SK-N-SH (cell line): ENCODE measurements around the gene RNF151. TPM values are rescaled to one million over a fixed set of nuclear protein-coding genes. Genes with fewer than 3 reads are reported as not detected.

Source experiments
- CTCF ChIA-PET: fragments of 300-600, 350-600 bp; formaldehyde crosslinking; extraction: SDS; loops from one replicate; lab custom pipeline; 2021; lab: Yijun Ruan, JAX
- POLR2A ChIA-PET: fragments of 350-600 bp; sonication (Branson Sonifier 250); formaldehyde crosslinking; extraction: SDS; loops from one replicate; lab custom pipeline; 2020; ENCODE audit warnings: antibody characterized with exemption, inconsistent platforms; lab: Yijun Ruan, JAX
- DNase-seq: peaks from one replicate; pipeline ENCODE4 v3.0.0; 2012
- H2AFZ ChIP-seq: fragments of 200-600 bp; sonication (generic); 2 replicates; pipeline ENCODE4 v1.8.1; 2016; ENCODE audit warnings: antibody characterized with exemption, mild to moderate bottlenecking, low read depth
- H3F3A ChIP-seq: fragments of 200-600 bp; sonication (generic); replicated peaks from 2 replicates; pipeline ENCODE3; 2016; ENCODE audit warnings: antibody characterized with exemption, mild to moderate bottlenecking; ENCODE audit not compliant: insufficient read depth
- H3K27ac ChIP-seq, 2 experiments: fragments of 200-500 bp in 1 of 2; fragments of 200-600 bp in 1 of 2; sonication (Bioruptor generic) in 1 of 2; sonication (generic), shearing (Covaris generic) in 1 of 2; 2 replicates each; pipeline versions ENCODE4 v1.5.1 to v1.6.1; 2014 to 2016; ENCODE audit warnings: low read depth in 2 of 2, inconsistent platforms in 1 of 2, low read length in 1 of 2, mild to moderate bottlenecking in 1 of 2, mixed read lengths in 1 of 2
- H3K27me3 ChIP-seq: fragments of 200-600 bp; sonication (generic), shearing (Covaris generic); 2 replicates; pipeline ENCODE4 v1.6.1; 2016; ENCODE audit warnings: mixed run types; ENCODE audit not compliant: insufficient read depth
- H3K36me3 ChIP-seq, 2 experiments: fragments of 200-500 bp in 1 of 2; fragments of 200-600 bp in 1 of 2; sonication (Bioruptor generic) in 1 of 2; sonication (generic) in 1 of 2; replicated peaks in 1 of 2; 2 replicates each; pipeline versions ENCODE3 to v1.5.1; 2014 to 2016; ENCODE audit warnings: low read length in 1 of 2, mild to moderate bottlenecking in 1 of 2; ENCODE audit not compliant: insufficient read depth in 2 of 2, control insufficient read depth in 1 of 2
- H3K4me1 ChIP-seq, 2 experiments: fragments of 200-500 bp in 1 of 2; fragments of 200-600 bp in 1 of 2; sonication (Bioruptor generic) in 1 of 2; sonication (generic), shearing (Covaris generic) in 1 of 2; 2 replicates each; pipeline versions ENCODE4 v1.5.1 to v1.6.1; 2014 to 2016; ENCODE audit warnings: low read depth in 1 of 2, low read length in 1 of 2, mixed run types in 1 of 2; ENCODE audit not compliant: insufficient read depth in 2 of 2, control insufficient read depth in 1 of 2
- H3K4me2 ChIP-seq: fragments of 200-600 bp; sonication (generic), shearing (Covaris generic); 2 replicates; pipeline ENCODE4 v1.6.1; 2017; ENCODE audit warnings: mixed run types
- H3K4me3 ChIP-seq, 2 experiments: fragments of 200-500 bp in 1 of 2; fragments of 200-600 bp in 1 of 2; sonication (Bioruptor generic) in 1 of 2; sonication (generic), shearing (Covaris generic) in 1 of 2; 2 replicates each; pipeline versions ENCODE4 v1.5.1 to v1.8.1; 2014 to 2016; ENCODE audit warnings: low read depth in 2 of 2, inconsistent platforms in 1 of 2, low read length in 1 of 2, mild to moderate bottlenecking in 1 of 2, mixed read lengths in 1 of 2, moderate library complexity in 1 of 2
- H3K79me2 ChIP-seq: fragments of 200-600 bp; sonication (generic); 2 replicates; pipeline ENCODE4 v1.8.1; 2017; ENCODE audit warnings: mild to moderate bottlenecking; ENCODE audit not compliant: insufficient read depth
- H3K9ac ChIP-seq: fragments of 200-600 bp; sonication (generic); 2 replicates; pipeline ENCODE4 v1.6.1; 2017; ENCODE audit warnings: mixed run types
- H3K9me2 ChIP-seq: fragments of 200-600 bp; sonication (generic); 2 replicates; pipeline ENCODE4 v1.6.1; 2017; ENCODE audit warnings: mixed run types
- H3K9me3 ChIP-seq: fragments of 200-600 bp; sonication (generic); 2 replicates; pipeline ENCODE4 v1.6.1; 2017; ENCODE audit warnings: mixed run types, mild to moderate bottlenecking, moderate library complexity
- H4K20me1 ChIP-seq: fragments of 200-600 bp; sonication (generic); 2 replicates; pipeline ENCODE4 v1.6.1; 2017; ENCODE audit warnings: mild to moderate bottlenecking, mixed run types; ENCODE audit not compliant: insufficient read depth
- FOXJ3 ChIP-seq: sonication (generic); formaldehyde crosslinking; IDR thresholded peaks from 2 replicates; pipeline ENCODE4 v1.5.1; 2020; ENCODE audit warnings: mild to moderate bottlenecking, missing genetic modification reagents
- FOXM1 ChIP-seq: IDR thresholded peaks from 2 replicates; pipeline ENCODE4 v1.4.0; 2012; ENCODE audit warnings: low read depth, mild to moderate bottlenecking
- GATA2 ChIP-seq: sonication (generic); formaldehyde crosslinking; IDR thresholded peaks from 2 replicates; pipeline ENCODE4 v1.5.0; 2020; ENCODE audit warnings: mild to moderate bottlenecking, missing genetic modification reagents
- MXI1 ChIP-seq: IDR thresholded peaks from 2 replicates; pipeline ENCODE4 v1.6.1; 2012; ENCODE audit warnings: mild to moderate bottlenecking, low read depth, low read length, improper control_type of control experiment
- RCOR1 ChIP-seq: fragments of 150-350 bp; IDR thresholded peaks from 2 replicates; pipeline ENCODE4 v1.6.1; 2017; ENCODE audit warnings: antibody characterized with exemption, low read length
- RFX5 ChIP-seq: IDR thresholded peaks from 2 replicates; pipeline ENCODE4 v1.6.1; 2012; ENCODE audit warnings: mild to moderate bottlenecking, improper control_type of control experiment, low read length
- USF2 ChIP-seq: fragments of 150-350 bp; IDR thresholded peaks from 2 replicates; pipeline ENCODE4 v1.6.1; 2017; ENCODE audit warnings: antibody characterized with exemption, low read length, low read depth, borderline replicate concordance
- YY1 ChIP-seq: IDR thresholded peaks from 2 replicates; pipeline ENCODE4 v1.4.0; 2012; ENCODE audit warnings: low read depth, mild to moderate bottlenecking
- WGBS: methylation state at CpG from one replicate; pipeline ENCODE4 v1.1.6; 2017; ENCODE audit warnings: low lambda C conversion rate; 5-methylcytosine and 5-hydroxymethylcytosine counted together
- polyA plus RNA-seq, 3 experiments: library from polyadenylated mRNA; depleted of rRNA; stranded (reverse); fragments of >200 nt; gene quantifications; 2 replicates each; pipeline ENCODE4 v1.2.3, GENCODE V29; 2012
- TF ChIP-seq, protein P1 (sequence below): IDR thresholded peaks from 2 replicates; pipeline ENCODE4 v1.4.0; 2012; ENCODE audit warnings: low read depth, borderline replicate concordance
- TF ChIP-seq, protein P2 (sequence below): IDR thresholded peaks from 2 replicates; pipeline ENCODE4 v1.4.0; 2012; ENCODE audit warnings: low read depth, borderline replicate concordance
- TF ChIP-seq, protein P3 (sequence below): IDR thresholded peaks from 2 replicates; pipeline ENCODE4; 2012

RNF151 gene
- polyA plus RNA-seq, 1 of the 3 experiments (the other 2 are of a cell fraction), result 0.07 TPM

- TF ChIP-seq FOXJ3 (CRISPR knock-in tag), result no peak
- TF ChIP-seq RCOR1, result no peak
- no peak for TF ChIP-seq RFX5
- TF ChIP-seq, protein P1, sequence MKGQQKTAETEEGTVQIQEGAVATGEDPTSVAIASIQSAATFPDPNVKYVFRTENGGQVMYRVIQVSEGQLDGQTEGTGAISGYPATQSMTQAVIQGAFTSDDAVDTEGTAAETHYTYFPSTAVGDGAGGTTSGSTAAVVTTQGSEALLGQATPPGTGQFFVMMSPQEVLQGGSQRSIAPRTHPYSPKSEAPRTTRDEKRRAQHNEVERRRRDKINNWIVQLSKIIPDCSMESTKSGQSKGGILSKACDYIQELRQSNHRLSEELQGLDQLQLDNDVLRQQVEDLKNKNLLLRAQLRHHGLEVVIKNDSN, result no peak
- TF ChIP-seq FOXM1, result no peak
- TF ChIP-seq, protein P2, sequence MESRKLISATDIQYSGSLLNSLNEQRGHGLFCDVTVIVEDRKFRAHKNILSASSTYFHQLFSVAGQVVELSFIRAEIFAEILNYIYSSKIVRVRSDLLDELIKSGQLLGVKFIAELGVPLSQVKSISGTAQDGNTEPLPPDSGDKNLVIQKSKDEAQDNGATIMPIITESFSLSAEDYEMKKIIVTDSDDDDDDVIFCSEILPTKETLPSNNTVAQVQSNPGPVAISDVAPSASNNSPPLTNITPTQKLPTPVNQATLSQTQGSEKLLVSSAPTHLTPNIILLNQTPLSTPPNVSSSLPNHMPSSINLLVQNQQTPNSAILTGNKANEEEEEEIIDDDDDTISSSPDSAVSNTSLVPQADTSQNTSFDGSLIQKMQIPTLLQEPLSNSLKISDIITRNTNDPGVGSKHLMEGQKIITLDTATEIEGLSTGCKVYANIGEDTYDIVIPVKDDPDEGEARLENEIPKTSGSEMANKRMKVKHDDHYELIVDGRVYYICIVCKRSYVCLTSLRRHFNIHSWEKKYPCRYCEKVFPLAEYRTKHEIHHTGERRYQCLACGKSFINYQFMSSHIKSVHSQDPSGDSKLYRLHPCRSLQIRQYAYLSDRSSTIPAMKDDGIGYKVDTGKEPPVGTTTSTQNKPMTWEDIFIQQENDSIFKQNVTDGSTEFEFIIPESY, result no peak
Measured at GRCh38 chr16:1992704-1993317, 26.2 kb downstream of the RNF151 start (continued).

DNA sequence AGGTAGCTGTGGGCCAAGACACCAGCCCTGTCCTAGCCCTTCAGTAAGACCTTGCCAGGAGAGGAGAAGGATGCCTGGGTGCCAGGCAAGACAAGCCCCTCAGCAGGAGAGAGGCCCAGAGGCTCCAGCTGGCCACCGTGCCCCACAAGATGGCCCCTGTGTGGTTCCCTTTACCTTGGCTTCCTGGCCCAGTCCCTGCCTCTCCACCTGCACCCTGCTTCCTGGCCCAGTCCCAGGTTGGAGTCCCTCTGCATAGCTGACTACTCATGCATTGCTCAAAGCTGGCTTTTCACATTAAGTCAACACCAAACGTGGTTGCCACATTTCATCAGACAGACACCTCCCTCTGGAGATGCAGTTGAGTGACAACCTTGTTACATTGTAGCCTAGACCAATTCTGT lies 27.1 kb downstream of the RNF151 start:
- WGBS, result 80% methylated on average over 2 of the region's 2 CpGs
- Histone ChIP-seq H3K9me3 (no peaks in the 10 kb centered on the region), H2AFZ (no peak overlapping the region), H4K20me1 (no peaks in the 10 kb centered on the region), H3K9me2 (no peaks in the 10 kb centered on the region), H3K4me2 (no peak overlapping the region), H3K27ac (no peak overlapping the region), H3K9ac (no peak overlapping the region), H3K36me3 (peaks cover 4 to 15% of the 10 kb centered on the region in 2 experiments), H3K27me3 (no peaks in the 10 kb centered on the region), H3K4me3 (no peak overlapping the region)
- ChIA-PET POLR2A (interaction anchor here (1.0 kb wide), 1 partner anchor 10 kb away, joined by 4 read pairs; no protein-coding TSS in a partner anchor), CTCF (interaction anchor here (0.8 to 12.9 kb wide), 3 partner anchors 10 to 161 kb away, joined by 3 to 108 read pairs (median 3); partner anchors contain the start of gene NOXO1)
- DNase-seq, result no peak
- TF ChIP-seq, protein P3, sequence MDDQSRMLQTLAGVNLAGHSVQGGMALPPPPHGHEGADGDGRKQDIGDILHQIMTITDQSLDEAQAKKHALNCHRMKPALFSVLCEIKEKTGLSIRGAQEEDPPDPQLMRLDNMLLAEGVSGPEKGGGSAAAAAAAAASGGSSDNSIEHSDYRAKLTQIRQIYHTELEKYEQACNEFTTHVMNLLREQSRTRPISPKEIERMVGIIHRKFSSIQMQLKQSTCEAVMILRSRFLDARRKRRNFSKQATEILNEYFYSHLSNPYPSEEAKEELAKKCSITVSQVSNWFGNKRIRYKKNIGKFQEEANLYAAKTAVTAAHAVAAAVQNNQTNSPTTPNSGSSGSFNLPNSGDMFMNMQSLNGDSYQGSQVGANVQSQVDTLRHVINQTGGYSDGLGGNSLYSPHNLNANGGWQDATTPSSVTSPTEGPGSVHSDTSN, result no peak
- TF ChIP-seq GATA2 (no peak), MXI1 (no peak), USF2 (no peak), YY1 (no peak)
- TF ChIP-seq, all 33 proteins: peak for 0
- H3F3A ChIP-seq, result peaks cover 22% of the 10 kb centered on the region
- H3K79me2 ChIP-seq, result no peaks in the 10 kb centered on the region
- peaks cover 0 to 17% of the 10 kb centered on the region in 2 experiments; a peak in 1 of 4 replicates for H3K4me1 ChIP-seq
